OCI-LY7 (cell line): ENCODE measurements around the gene SNX25. TPM values are rescaled to one million over a fixed set of nuclear protein-coding genes. Genes with fewer than 3 reads are reported as not detected.
"Not testable (repeated sequence)": the region's sequence is repeated elsewhere in the genome, so short reads cannot be mapped to it uniquely, and the experiment has no call there.

Experiments
- BruUV-seq: library from RNA; stranded (reverse); fragments of 400-500 nt; replicated peaks from 2 replicates; lab custom pipeline; 2021; lab: Mats Ljungman, UMichigan
- CTCF ChIA-PET: fragments of 300-600 bp; sonication (Branson Sonifier 250); formaldehyde crosslinking; loops from one replicate; lab custom pipeline; 2022; ENCODE audit warnings: antibody characterized with exemption; ENCODE audit not compliant: unreplicated experiment; lab: Charles Lee
- POLR2A ChIA-PET: fragments of 300-600 bp; sonication (Branson Sonifier 250); formaldehyde crosslinking; loops from one replicate; lab custom pipeline; 2022; ENCODE audit warnings: antibody characterized with exemption; lab: Charles Lee
- DNase-seq: peaks from one replicate; pipeline ENCODE4 v3.0.0-alpha.2; 2015; ENCODE audit warnings: low spot score
- H2AFZ ChIP-seq: fragments of 200-600 bp; sonication (generic), shearing (Covaris generic); 2 replicates; pipeline ENCODE4 v1.6.1; 2014; ENCODE audit warnings: mild to moderate bottlenecking, antibody characterized with exemption, low read length, moderate library complexity
- H3K27ac ChIP-seq: fragments of 200-600 bp; sonication (generic); 2 replicates; pipeline ENCODE4 v1.5.1; 2014; ENCODE audit warnings: mixed run types, low read depth, mild to moderate bottlenecking, moderate library complexity, low read length, inconsistent platforms; ENCODE audit not compliant: poor library complexity, severe bottlenecking
- H3K36me3 ChIP-seq: fragments of 200-600 bp; sonication (generic); 2 replicates; pipeline ENCODE4 v1.6.1; 2014; ENCODE audit warnings: mild to moderate bottlenecking, antibody characterized with exemption, low read length, moderate library complexity, mixed read lengths; ENCODE audit not compliant: insufficient read depth
- H3K4me1 ChIP-seq: fragments of 200-600 bp; sonication (generic); 2 replicates; pipeline ENCODE4 v1.5.1; 2014; ENCODE audit warnings: mild to moderate bottlenecking, low read length; ENCODE audit not compliant: insufficient read depth, poor library complexity, severe bottlenecking
- H3K4me2 ChIP-seq: fragments of 200-600 bp; sonication (generic); 2 replicates; pipeline ENCODE4 v1.6.1; 2014; ENCODE audit warnings: mild to moderate bottlenecking, low read length
- H3K4me3 ChIP-seq: fragments of 200-600 bp; sonication (generic); 2 replicates; pipeline ENCODE4 v1.5.1; 2014; ENCODE audit warnings: mild to moderate bottlenecking, low read depth, low read length; ENCODE audit not compliant: poor library complexity, severe bottlenecking
- H3K79me2 ChIP-seq: fragments of 200-600 bp; sonication (generic); 2 replicates; pipeline ENCODE4 v1.6.1; 2016; ENCODE audit warnings: low read depth, mild to moderate bottlenecking, low read length, moderate library complexity, mixed read lengths; ENCODE audit not compliant: insufficient read depth
- H3K9me2 ChIP-seq: fragments of 200-600 bp; sonication (generic); 2 replicates; pipeline ENCODE4 v1.6.1; 2016; ENCODE audit warnings: mild to moderate bottlenecking, low read length, mixed read lengths; ENCODE audit not compliant: insufficient read depth
- H3K9me3 ChIP-seq: fragments of 200-600 bp; sonication (generic); 2 replicates; pipeline ENCODE4 v1.6.1; 2014; ENCODE audit warnings: mild to moderate bottlenecking, mixed run types, low read length, mixed read lengths
- H4K20me1 ChIP-seq: fragments of 200-600 bp; sonication (generic); 2 replicates; pipeline ENCODE4 v1.6.1; 2014; ENCODE audit warnings: mild to moderate bottlenecking, antibody characterized with exemption, low read length, moderate library complexity, mixed read lengths; ENCODE audit not compliant: insufficient read depth
- EZH2phosphoT487 ChIP-seq: fragments of 200-600 bp; sonication (generic); IDR thresholded peaks from 2 replicates; pipeline ENCODE4 v1.6.1; 2018; ENCODE audit warnings: low read depth, borderline replicate concordance, mild to moderate bottlenecking, mixed run types, antibody characterized with exemption, low read length, moderate library complexity, mixed read lengths
- intact Hi-C: fragments of 100-400 bp; cut with micrococcal nuclease; formaldehyde crosslinking; loops from one replicate; pipeline ENCODE4 v1.10.0; 2022; ENCODE audit not compliant: unreplicated experiment
- total RNA-seq, 2 experiments: library from RNA; depleted of rRNA in 1 of 2; stranded (reverse); fragments of >200 nt in 1 of 2; shearing (Covaris generic) in 1 of 2; gene quantifications; 2 replicates each; pipeline ENCODE4 v1.2.3, GENCODE V29; 2014 to 2022
- TF ChIP-seq, protein P1 (sequence below): fragments of 200-600 bp; sonication (generic); conservative IDR thresholded peaks from 2 replicates; pipeline ENCODE4 v1.5.1; 2014; ENCODE audit warnings: mild to moderate bottlenecking, antibody characterized with exemption, low read length, moderate library complexity, mixed read lengths

SNX25 gene
- total RNA-seq, 2 experiments from 2014 or later, result 33.7 to 55.6 TPM

DNA sequence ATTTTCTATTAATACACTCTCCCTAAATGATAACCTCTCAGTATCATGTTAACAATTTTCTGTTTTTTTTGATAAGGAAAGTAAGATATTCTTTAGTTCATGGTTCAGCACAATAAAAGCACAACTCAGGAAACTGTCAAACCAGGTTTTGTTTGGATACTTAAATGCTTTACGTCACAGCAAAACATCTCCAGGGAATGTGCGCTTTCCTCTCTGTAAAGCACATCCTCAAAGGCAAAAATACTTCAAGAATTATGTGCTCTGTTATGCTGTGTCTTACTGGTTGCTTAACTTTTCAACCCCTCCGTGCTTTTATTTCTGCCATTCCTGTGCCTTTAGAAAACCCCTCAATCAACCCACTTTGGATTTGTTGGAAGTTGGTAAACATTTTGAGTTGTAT, 27.8 kb downstream of the SNX25 start:
- no peak overlapping the region for H3K4me3 ChIP-seq
- no TSS peak for BruUV-seq

DNA sequence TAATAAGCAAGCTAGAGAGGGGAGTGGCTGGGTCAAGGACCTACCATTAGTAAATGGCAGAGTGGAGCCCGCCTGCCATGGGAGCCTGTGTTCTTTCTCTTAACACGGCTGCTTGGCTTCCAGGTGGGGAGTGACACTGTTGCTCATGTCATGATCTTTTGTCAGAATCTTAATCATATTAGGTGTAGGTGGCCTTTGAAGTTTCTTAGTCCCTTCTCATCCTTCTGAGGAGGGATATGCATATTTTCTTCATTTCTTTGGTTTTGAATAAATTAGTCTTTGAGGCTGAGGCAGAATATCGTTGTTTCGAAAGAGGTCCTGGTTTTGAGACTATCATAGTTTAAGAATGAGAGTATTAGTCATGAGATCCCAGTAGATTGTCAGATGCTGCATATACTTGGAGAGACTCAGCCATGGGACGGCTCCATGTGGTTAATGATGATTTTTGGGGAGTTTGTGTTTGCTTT, 28.9 kb downstream of the SNX25 start:
- POLR2A ChIA-PET, result interaction anchor here (0.6 to 1.1 kb wide), 2 partner anchors 9 to 16 kb away, joined by 3 to 4 read pairs; no protein-coding TSS in a partner anchor
- Histone ChIP-seq H3K4me1 (no peaks in the 10 kb centered on the region), H3K27ac (no peak overlapping the region), H2AFZ (no peak overlapping the region), H3K79me2 (peaks cover 33% of the 10 kb centered on the region; the same call in 1 of the 2 replicates), H3K4me3 (no peak overlapping the region), H3K9me3 (peaks cover 6% of the 10 kb centered on the region; the same call in 1 of the 2 replicates), H4K20me1 (no peaks in the 10 kb centered on the region), H3K4me2 (no peak overlapping the region), H3K9me2 (no peaks in the 10 kb centered on the region), H3K36me3 (peaks cover 10% of the 10 kb centered on the region; the same call in 1 of the 2 replicates)
- intact Hi-C loops, result no loop called here
- no peak for DNase-seq
- CTCF ChIA-PET, result no interaction called here
- no TSS peak for BruUV-seq
- no peak for TF ChIP-seq EZH2phosphoT487
- TF ChIP-seq, protein P1, sequence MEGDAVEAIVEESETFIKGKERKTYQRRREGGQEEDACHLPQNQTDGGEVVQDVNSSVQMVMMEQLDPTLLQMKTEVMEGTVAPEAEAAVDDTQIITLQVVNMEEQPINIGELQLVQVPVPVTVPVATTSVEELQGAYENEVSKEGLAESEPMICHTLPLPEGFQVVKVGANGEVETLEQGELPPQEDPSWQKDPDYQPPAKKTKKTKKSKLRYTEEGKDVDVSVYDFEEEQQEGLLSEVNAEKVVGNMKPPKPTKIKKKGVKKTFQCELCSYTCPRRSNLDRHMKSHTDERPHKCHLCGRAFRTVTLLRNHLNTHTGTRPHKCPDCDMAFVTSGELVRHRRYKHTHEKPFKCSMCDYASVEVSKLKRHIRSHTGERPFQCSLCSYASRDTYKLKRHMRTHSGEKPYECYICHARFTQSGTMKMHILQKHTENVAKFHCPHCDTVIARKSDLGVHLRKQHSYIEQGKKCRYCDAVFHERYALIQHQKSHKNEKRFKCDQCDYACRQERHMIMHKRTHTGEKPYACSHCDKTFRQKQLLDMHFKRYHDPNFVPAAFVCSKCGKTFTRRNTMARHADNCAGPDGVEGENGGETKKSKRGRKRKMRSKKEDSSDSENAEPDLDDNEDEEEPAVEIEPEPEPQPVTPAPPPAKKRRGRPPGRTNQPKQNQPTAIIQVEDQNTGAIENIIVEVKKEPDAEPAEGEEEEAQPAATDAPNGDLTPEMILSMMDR, result no peak

More for the DNA sequence above, 27.8 kb downstream of the SNX25 start:
- Histone ChIP-seq H3K79me2 (peaks cover 32% of the 10 kb centered on the region; the same call in 1 of the 2 replicates), H4K20me1 (no peaks in the 10 kb centered on the region), H3K27ac (no peak overlapping the region), H3K4me1 (no peaks in the 10 kb centered on the region), H3K9me2 (no peaks in the 10 kb centered on the region), H2AFZ (no peak overlapping the region), H3K9me3 (peaks cover 6% of the 10 kb centered on the region; the same call in 1 of the 2 replicates), H3K36me3 (peaks cover 10% of the 10 kb centered on the region; the same call in 1 of the 2 replicates), H3K4me2 (no peak overlapping the region)
- ChIA-PET POLR2A (interaction anchor here (1.5 to 2.4 kb wide), 2 partner anchors 10 to 25 kb away, joined by 4 to 7 read pairs; no protein-coding TSS in a partner anchor), CTCF (no interaction called here)
- no peak for DNase-seq
- intact Hi-C loops, result no loop called here
- TF ChIP-seq, protein P1, result no peak
- TF ChIP-seq EZH2phosphoT487, result no peak

DNA sequence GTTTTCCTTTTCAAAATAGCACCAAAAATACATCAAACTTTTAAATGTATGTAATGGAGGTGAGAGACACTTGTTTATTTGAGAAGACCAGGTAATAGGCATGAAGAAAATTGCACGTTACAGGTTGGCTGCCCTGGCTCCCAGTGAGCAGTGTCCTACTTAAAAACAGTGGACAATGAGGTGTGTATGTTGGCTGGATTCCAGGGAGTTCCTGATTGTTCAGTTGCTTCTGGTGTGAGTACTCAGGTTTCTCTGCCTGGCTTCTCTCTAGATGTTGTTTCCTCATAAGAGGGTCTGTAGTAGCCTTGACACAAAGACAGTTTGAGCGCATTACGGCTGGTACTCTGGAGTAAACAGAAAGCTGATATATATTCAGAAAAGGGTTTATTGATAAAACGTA, 29.4 kb downstream of the SNX25 start:
- H2AFZ ChIP-seq, result no peak overlapping the region
- CTCF ChIA-PET, result no interaction called here
- H3K36me3 ChIP-seq, result peaks cover 10% of the 10 kb centered on the region; the same call in 1 of the 2 replicates
- POLR2A ChIA-PET, result interaction anchor here (1.1 kb wide), 1 partner anchor 15 kb away, joined by 4 read pairs; no protein-coding TSS in a partner anchor
- TF ChIP-seq, protein P1, result no peak
- no peak for TF ChIP-seq EZH2phosphoT487
- peaks cover 33% of the 10 kb centered on the region; the same call in 1 of the 2 replicates for H3K79me2 ChIP-seq
- no peak for DNase-seq
- no peaks in the 10 kb centered on the region for H3K9me2 ChIP-seq
- H3K4me1 ChIP-seq, result no peaks in the 10 kb centered on the region
- no TSS peak for BruUV-seq
- intact Hi-C loops, result no loop called here
- no peaks in the 10 kb centered on the region for H4K20me1 ChIP-seq
- peaks cover 6% of the 10 kb centered on the region; the same call in 1 of the 2 replicates for H3K9me3 ChIP-seq
- H3K4me3 ChIP-seq, result no peak overlapping the region
- no peak overlapping the region for H3K4me2 ChIP-seq
- H3K27ac ChIP-seq, result no peak overlapping the region

DNA sequence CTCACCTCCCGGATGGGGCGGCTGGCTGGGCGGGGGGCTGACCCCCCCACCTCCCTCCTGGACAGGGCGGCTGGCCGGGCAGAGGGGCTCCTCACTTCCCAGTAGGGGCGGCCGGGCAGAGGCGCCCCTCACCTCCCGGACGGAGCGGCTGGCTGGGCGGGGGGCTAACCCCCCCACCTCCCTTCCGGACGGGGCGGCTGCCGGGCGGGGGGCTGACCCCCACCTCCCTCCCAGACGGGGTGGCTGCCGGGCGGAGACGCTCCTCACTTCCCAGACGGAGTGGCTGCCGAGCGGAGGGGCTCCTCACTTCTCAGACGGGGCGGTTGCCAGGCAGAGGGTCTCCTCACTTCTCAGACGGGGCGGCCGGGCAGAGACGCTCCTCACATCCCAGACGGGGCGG, 31.1 kb downstream of the SNX25 start:
- peaks cover 28% of the 10 kb centered on the region; the same call in 1 of the 2 replicates for H3K79me2 ChIP-seq
- H3K4me3 ChIP-seq, H3K4me1 ChIP-seq, DNase-seq, H3K9me2 ChIP-seq, H4K20me1 ChIP-seq, BruUV-seq, CTCF ChIA-PET, intact Hi-C loops, H3K4me2 ChIP-seq, H3K27ac ChIP-seq, POLR2A ChIA-PET, H3K9me3 ChIP-seq, H2AFZ ChIP-seq: not testable (repeated sequence)
- H3K36me3 ChIP-seq, result peaks cover 10% of the 10 kb centered on the region; the same call in 1 of the 2 replicates
